Measurements from ENCODE around the gene TMEM221. TPM values are rescaled to one million over a fixed set of nuclear protein-coding genes. Genes with fewer than 3 reads are reported as not detected.

TMEM221 gene
- total and polyA plus RNA-seq, 4 experiments from 2014 or later = 0.09 TPM; not detected in 3

DNA sequence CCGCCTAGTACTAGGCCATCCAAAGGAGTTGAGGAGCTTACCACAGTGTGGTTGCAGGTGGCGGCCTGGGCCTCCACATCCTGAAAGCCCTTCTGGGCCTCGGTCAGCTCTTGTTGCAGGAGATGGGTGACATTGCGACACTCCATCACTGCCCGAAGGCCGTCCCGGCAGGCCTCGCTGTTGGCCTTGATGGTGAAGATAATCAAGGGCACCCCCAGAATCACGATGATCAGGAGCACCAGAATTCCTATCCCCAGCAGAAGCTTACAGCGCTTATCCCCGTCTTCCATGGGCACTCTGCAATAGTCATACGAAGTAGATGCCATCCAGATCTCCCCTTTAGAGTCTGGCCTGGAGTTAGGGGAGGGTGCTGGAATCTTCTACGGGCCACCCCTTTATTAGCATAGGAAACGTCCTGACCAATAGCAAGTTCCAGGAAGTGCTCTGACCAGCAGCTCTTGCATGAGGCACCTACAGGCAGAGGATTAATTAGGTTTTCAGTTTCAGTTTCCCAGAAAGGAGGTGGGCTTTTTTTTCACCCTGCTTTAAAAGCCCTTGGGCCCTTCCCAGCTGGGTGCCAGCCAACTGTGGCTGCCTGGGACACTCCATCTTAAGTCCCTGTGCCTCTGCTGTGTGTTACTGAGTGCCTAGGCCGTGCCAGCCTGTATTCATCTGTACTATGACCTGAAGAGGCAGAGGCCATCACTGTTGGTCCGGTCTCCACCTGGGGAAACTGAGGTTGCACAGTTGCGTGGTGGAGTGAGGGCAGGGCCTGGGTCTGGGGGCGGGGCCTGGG, 43.0 kb downstream of the TMEM221 start, which contains the start of gene BST2:
TSS of gene BST2 (minus strand) at position 381 of the 796 bp plus-strand sequence. CDS start at position 326, 55 bp downstream.
- POLR2A ChIA-PET (ENCODE audit: partially characterized antibody) = interaction anchor here (0.7 to 5.7 kb wide), 8 partner anchors 9 to 396 kb away, joined by 3 to 87 read pairs (median 5); partner anchors contain the start of genes ANO8, MVB12A and TMEM221
- no peaks in the 10 kb centered on the region for H3K9me3 Mint-ChIP-seq

DNA sequence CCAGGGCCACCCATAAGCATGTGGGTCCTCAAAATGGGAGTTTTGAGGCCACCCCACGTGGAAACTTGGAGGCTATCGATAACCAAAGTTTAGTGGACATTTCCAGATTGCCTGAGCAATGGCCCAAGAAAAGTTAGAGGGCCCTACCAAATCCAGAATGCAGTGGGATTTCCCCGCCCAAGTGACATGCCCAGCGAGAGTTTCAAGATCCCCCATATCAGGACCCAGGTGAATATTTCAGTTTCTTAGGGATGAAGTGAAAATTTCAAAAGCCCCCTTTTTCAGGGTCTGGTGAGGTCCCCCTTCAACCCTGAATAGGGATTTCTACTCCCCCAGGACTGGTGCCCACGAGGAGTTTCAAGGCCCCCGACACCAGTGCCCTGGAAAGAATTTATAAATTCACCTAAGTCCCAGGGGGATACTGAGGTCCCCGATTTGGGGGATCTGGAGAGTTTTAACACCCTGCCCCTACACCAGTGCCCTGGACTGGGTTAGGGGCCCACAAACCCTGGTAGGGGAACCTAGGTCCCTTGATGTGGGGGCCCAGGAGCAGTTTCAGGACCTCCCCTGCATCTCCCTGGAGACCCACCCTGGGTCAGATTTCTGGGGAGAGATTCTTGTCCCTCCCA, 43.7 kb downstream of the TMEM221 start:
- no peak for DNase-seq
- peaks cover 3 to 28% of the 10 kb centered on the region in 2 donors for H3K36me3 Mint-ChIP-seq
- no peaks in the 10 kb centered on the region for H3K27me3 Mint-ChIP-seq
- ChIA-PET CTCF (ENCODE audit: partially characterized antibody) (interaction anchor here (0.6 to 4.4 kb wide), 8 partner anchors 10 to 170 kb away, joined by 3 to 25 read pairs (median 4); partner anchors contain the start of genes CCDC194 and MVB12A), POLR2A (ENCODE audit: partially characterized antibody) (interaction anchor here (0.7 to 5.7 kb wide), 8 partner anchors 9 to 396 kb away, joined by 3 to 87 read pairs (median 5); partner anchors contain the start of genes ANO8, MVB12A and TMEM221)
- H3K4me3 ChIP-seq (ENCODE audit: low read length in 2 of 2) = peak overlapping the region; percentile 93 to 98
- H3K4me1 Mint-ChIP-seq = peaks cover 20 to 45% (median 29%) of the 10 kb centered on the region in 4 donors
- no peaks in the 10 kb centered on the region for H3K9me3 ChIP-seq (ENCODE audit: control insufficient read depth in 1 of 2, low read length in 2 of 2)
- H3K27ac Mint-ChIP-seq = peak overlapping the region; percentile 93 to 96 (median 94)
- H3K36me3 ChIP-seq (ENCODE audit: insufficient read depth, low read length) = peaks cover 8% of the 10 kb centered on the region
- peaks cover 32% of the 10 kb centered on the region for H3K4me1 ChIP-seq (ENCODE audit: insufficient read depth, low read length)
- no peaks in the 10 kb centered on the region for H3K9me3 Mint-ChIP-seq
- peak overlapping the region; percentile 94 to 98 (median 94) for H3K4me3 Mint-ChIP-seq
- H3K27ac ChIP-seq (ENCODE audit: low read depth, low read length) = peak overlapping the region; percentile 88
- intact Hi-C loops (cut with micrococcal nuclease) = loop anchor here (1.0 to 5.0 kb wide), 3 partner anchors 15 to 97 kb away; partner anchors contain the start of genes DDA1, GTPBP3 and MRPL34
- H3K27me3 ChIP-seq (ENCODE audit: insufficient read depth, low read length) = no peaks in the 10 kb centered on the region

More for the DNA sequence above, 43.0 kb downstream of the TMEM221 start, which contains the start of gene BST2:
- Histone ChIP-seq H3K36me3 (ENCODE audit: insufficient read depth, low read length) (peaks cover 8% of the 10 kb centered on the region), H3K4me3 (ENCODE audit: low read length in 2 of 2) (peak within 1 kb of the TSS; percentile 93 to 98), H3K27me3 (ENCODE audit: insufficient read depth, low read length) (no peaks in the 10 kb centered on the region), H3K9me3 (ENCODE audit: control insufficient read depth in 1 of 2, low read length in 2 of 2) (no peaks in the 10 kb centered on the region), H3K27ac (ENCODE audit: low read depth, low read length) (peak within 1 kb of the TSS; percentile 88), H3K4me1 (ENCODE audit: insufficient read depth, low read length) (peaks cover 32% of the 10 kb centered on the region)
- Mint-ChIP-seq H3K4me3 (peak within 1 kb of the TSS; percentile 94 to 98 (median 94)), H3K27me3 (no peaks in the 10 kb centered on the region), H3K36me3 (peaks cover 3 to 27% of the 10 kb centered on the region in 2 donors), H3K27ac (peak within 1 kb of the TSS; percentile 93 to 96 (median 94)), H3K4me1 (peaks cover 20 to 45% (median 29%) of the 10 kb centered on the region in 4 donors)
- intact Hi-C loops (cut with micrococcal nuclease) = loop anchor here (1.0 to 5.0 kb wide), 3 partner anchors 14 to 98 kb away; partner anchors contain the start of genes DDA1, GTPBP3 and MRPL34
- CTCF ChIA-PET (ENCODE audit: partially characterized antibody) = interaction anchor here (0.6 to 4.4 kb wide), 10 partner anchors 10 to 170 kb away, joined by 3 to 25 read pairs (median 3); partner anchors contain the start of genes CCDC194 and MVB12A
- peak; percentile 60 to 80 (median 65) for DNase-seq

DNA sequence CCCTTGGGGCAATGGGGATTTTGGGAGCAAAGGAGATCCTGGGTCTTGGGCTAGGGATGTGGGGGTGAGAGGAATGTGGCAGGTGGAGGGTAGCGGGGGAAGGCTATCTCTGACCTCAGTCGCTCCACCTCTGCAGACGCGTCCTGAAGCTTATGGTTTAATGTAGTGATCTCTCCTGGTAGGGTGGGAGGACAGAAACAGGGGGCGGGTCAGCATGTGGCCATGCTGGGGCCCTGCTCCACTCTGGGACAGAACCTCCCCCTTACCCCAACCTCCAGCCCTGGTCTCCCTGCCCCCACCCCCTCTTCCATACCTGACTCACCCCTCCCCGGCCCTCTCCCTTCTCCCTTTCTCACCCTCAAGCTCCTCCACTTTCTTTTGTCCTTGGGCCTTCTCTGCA, 44.5 kb downstream of the TMEM221 start:
- ChIA-PET POLR2A (ENCODE audit: partially characterized antibody) (interaction anchor here (1.6 to 5.7 kb wide), 3 partner anchors 9 to 137 kb away, joined by 4 to 87 read pairs (median 5); partner anchors contain the start of genes BABAM1 and MVB12A), CTCF (ENCODE audit: partially characterized antibody) (interaction anchor here (1.5 to 4.4 kb wide), 2 partner anchors 9 to 12 kb away, joined by 5 to 25 read pairs; partner anchors contain the start of gene CCDC194)

DNA sequence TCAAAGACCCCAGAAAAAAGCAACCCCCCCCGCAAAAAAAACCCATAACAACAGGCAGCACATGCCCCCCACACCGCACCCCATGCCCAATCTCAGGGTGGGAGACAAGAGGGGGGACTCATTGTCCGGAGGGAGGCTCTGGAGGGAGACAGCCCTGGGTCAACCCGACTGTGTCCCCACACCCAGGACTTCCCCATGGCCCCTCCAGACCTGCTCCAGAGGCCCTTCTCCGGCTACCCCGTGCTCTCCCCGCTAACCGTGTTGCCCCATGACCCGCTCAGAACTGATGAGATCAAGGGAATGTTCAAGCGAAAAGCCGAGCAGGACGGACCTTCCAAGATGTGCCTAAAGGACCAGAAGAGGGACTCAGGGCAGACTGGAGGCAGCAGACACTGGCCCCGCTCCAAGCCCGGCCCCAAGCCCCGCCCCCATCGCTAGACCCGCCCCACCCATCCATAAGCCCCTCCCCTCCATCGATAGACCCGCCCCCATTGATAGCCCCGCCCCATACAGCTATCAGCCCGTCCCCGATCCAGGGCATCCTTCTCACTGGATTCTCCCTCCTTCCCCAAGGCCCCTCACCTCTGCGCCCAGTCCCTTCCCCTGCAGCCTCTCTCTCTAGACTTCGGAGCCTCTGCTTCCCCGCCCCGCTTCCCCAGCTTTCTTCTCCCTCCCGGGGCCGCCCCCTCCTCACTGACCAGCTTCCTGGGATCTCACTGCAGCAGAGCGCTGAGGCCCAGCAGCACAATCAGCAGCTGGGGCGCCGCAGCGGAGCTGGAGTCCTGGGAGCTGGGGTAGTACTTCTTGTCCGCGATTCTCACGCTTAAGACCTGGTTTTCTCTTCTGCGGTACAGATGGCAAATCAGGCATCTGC, 45.2 kb downstream of the TMEM221 start:
- Histone ChIP-seq H3K27ac (ENCODE audit: low read depth, low read length) (peak overlapping the region; percentile 88), H3K27me3 (ENCODE audit: insufficient read depth, low read length) (no peaks in the 10 kb centered on the region), H3K4me1 (ENCODE audit: insufficient read depth, low read length) (peaks cover 32% of the 10 kb centered on the region), H3K9me3 (ENCODE audit: control insufficient read depth in 1 of 2, low read length in 2 of 2) (no peaks in the 10 kb centered on the region), H3K36me3 (ENCODE audit: insufficient read depth, low read length) (peaks cover 8% of the 10 kb centered on the region), H3K4me3 (ENCODE audit: low read length in 2 of 2) (peak overlapping the region in 1 of 2 donors; percentile 9)
- ChIA-PET POLR2A (ENCODE audit: partially characterized antibody) (interaction anchor here (1.1 to 5.7 kb wide), 4 partner anchors 8 to 136 kb away, joined by 3 to 87 read pairs (median 4); partner anchors contain the start of genes BABAM1 and MVB12A), CTCF (ENCODE audit: partially characterized antibody) (interaction anchor here (1.5 to 4.4 kb wide), 2 partner anchors 9 to 11 kb away, joined by 5 to 25 read pairs; partner anchors contain the start of gene CCDC194)
- Mint-ChIP-seq H3K9me3 (no peaks in the 10 kb centered on the region), H3K4me3 (peak overlapping the region; percentile 94 to 98 (median 94)), H3K36me3 (peaks cover 3 to 29% of the 10 kb centered on the region in 2 donors), H3K27me3 (no peaks in the 10 kb centered on the region), H3K4me1 (peaks cover 20 to 45% (median 29%) of the 10 kb centered on the region in 4 donors), H3K27ac (peak overlapping the region in 6 of 7 donors; percentile 75 to 93 (median 90))
- peak in 2 of 5 donors; percentile 28 to 48 for DNase-seq
- intact Hi-C loops (cut with micrococcal nuclease) = no loop called here

More for the DNA sequence above, 44.5 kb downstream of the TMEM221 start:
- DNase-seq = no peak
- peaks cover 8% of the 10 kb centered on the region for H3K36me3 ChIP-seq (ENCODE audit: insufficient read depth, low read length)
- H3K9me3 ChIP-seq (ENCODE audit: control insufficient read depth in 1 of 2, low read length in 2 of 2) = no peaks in the 10 kb centered on the region
- peaks cover 32% of the 10 kb centered on the region for H3K4me1 ChIP-seq (ENCODE audit: insufficient read depth, low read length)
- intact Hi-C loops (cut with micrococcal nuclease) = no loop called here
- Mint-ChIP-seq H3K9me3 (no peaks in the 10 kb centered on the region), H3K36me3 (peaks cover 3 to 28% of the 10 kb centered on the region in 2 donors), H3K4me3 (peak overlapping the region; percentile 94 to 98 (median 94)), H3K27me3 (no peaks in the 10 kb centered on the region), H3K4me1 (peaks cover 20 to 45% (median 29%) of the 10 kb centered on the region in 4 donors), H3K27ac (peak overlapping the region in 6 of 7 donors; percentile 75 to 93 (median 90))
- no peaks in the 10 kb centered on the region for H3K27me3 ChIP-seq (ENCODE audit: insufficient read depth, low read length)
- H3K27ac ChIP-seq (ENCODE audit: low read depth, low read length) = peak overlapping the region; percentile 88
- peak overlapping the region; percentile 93 to 98 for H3K4me3 ChIP-seq (ENCODE audit: low read length in 2 of 2)

DNA sequence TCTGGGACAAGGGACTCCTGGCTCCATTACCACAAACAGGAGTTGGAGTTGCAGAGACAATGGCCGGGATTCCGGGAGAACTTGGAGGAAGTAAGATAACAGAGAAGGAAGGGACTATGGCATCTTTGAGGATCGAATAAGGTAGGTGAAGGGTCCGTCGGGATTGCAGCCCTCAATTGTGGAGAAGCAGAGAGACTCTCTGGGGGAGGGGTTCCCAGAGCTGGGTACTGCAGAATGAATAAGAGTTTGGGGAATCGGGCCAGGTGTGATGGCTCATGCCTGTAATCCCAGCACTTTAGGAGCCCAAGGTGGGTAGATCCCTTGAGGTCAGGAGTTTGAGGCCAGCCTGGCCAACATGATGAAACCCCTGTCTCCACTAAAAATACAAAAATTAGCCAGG, 46.8 kb downstream of the TMEM221 start:
- H3K4me1 ChIP-seq (ENCODE audit: insufficient read depth, low read length) = peaks cover 29% of the 10 kb centered on the region
- Mint-ChIP-seq H3K27ac (peak overlapping the region in 3 of 7 donors; percentile 27 to 61 (median 32)), H3K36me3 (peaks cover 3 to 26% of the 10 kb centered on the region in 2 donors), H3K4me1 (peaks cover 10 to 32% (median 17%) of the 10 kb centered on the region in 4 donors), H3K9me3 (no peaks in the 10 kb centered on the region), H3K4me3 (peak overlapping the region in 1 of 8 donors; percentile 54), H3K27me3 (no peaks in the 10 kb centered on the region)
- H3K36me3 ChIP-seq (ENCODE audit: insufficient read depth, low read length) = peaks cover 8% of the 10 kb centered on the region
- no peaks in the 10 kb centered on the region for H3K9me3 ChIP-seq (ENCODE audit: control insufficient read depth in 1 of 2, low read length in 2 of 2)
- no peak overlapping the region for H3K27ac ChIP-seq (ENCODE audit: low read depth, low read length)
- POLR2A ChIA-PET (ENCODE audit: partially characterized antibody) = no interaction called here
- no peak for DNase-seq
- intact Hi-C loops (cut with micrococcal nuclease) = no loop called here
- no peak overlapping the region for H3K4me3 ChIP-seq (ENCODE audit: low read length in 2 of 2)
- H3K27me3 ChIP-seq (ENCODE audit: insufficient read depth, low read length) = no peaks in the 10 kb centered on the region
- CTCF ChIA-PET (ENCODE audit: partially characterized antibody) = interaction anchor here (0.7 kb wide), 1 partner anchor 75 kb away, joined by 3 read pairs; no protein-coding TSS in a partner anchor
